GM12878 (cell line): Measurements from ENCODE around the gene KRTAP1-3. TPM values are rescaled to one million over a fixed set of nuclear protein-coding genes. Genes with fewer than 3 reads are reported as not detected.

Source experiments
- ATAC-seq: fragments of 200-7000 bp; cut with Tn5 transposase; 3 replicates; pipeline ENCODE4 v1.9.1; 2020; ENCODE audit warnings: mild to moderate bottlenecking, moderate library complexity
- BruUV-seq: library from RNA; stranded (reverse); fragments of 400-500 nt; replicated peaks from 2 replicates; lab custom pipeline; 2021; lab: Mats Ljungman, UMichigan
- CTCF ChIA-PET: fragments of 300-600 bp; sonication (Branson Sonifier 250); formaldehyde crosslinking; extraction: SDS; loops from one replicate; lab custom pipeline; 2021; ENCODE audit warnings: inconsistent platforms; lab: Yijun Ruan, JAX
- POLR2A ChIA-PET: fragments of 350-600 bp; formaldehyde crosslinking; extraction: SDS; loops from one replicate; lab custom pipeline; 2021; ENCODE audit warnings: inconsistent platforms; lab: Charles Lee
- RAD21 ChIA-PET: fragments of 300-600 bp; sonication (Branson Sonifier 250); formaldehyde crosslinking; loops from one replicate; lab custom pipeline; 2023; ENCODE audit warnings: antibody characterized with exemption; ENCODE audit not compliant: unreplicated experiment; lab: Charles Lee
- SMC1A ChIA-PET: fragments of 300-600 bp; sonication (Branson Sonifier 250); formaldehyde crosslinking; loops from one replicate; lab custom pipeline; 2023; ENCODE audit not compliant: unreplicated experiment, uncharacterized antibody; lab: Charles Lee
- DNase-seq: peaks from one replicate; pipeline ENCODE4 v3.0.0-alpha.2; 2011; ENCODE audit warnings: low read depth, low spot score
- FAIRE-seq: peaks from 3 replicates; lab custom pipeline; 2011; peaks lifted over from hg19 to GRCh38; lab: Jason Lieb, UNC
- H2AFZ ChIP-seq: 2 replicates; pipeline ENCODE4 v1.6.0; 2011; ENCODE audit warnings: low read depth, low read length, control low read depth; ENCODE audit not compliant: control insufficient read depth
- H3K27ac ChIP-seq: 2 replicates; pipeline ENCODE4 v1.5.1; 2011; ENCODE audit warnings: control low read depth; ENCODE audit not compliant: control insufficient read depth, insufficient read depth
- H3K27me3 ChIP-seq, 2 experiments: replicated peaks in 1 of 2; 2 replicates each; pipeline versions ENCODE4 v1.6.0 to v1.6.1; 2011; ENCODE audit warnings: low read length in 1 of 2; ENCODE audit not compliant: control insufficient read depth in 2 of 2, insufficient read depth in 2 of 2
- H3K36me3 ChIP-seq, 2 experiments: 2 replicates each; pipeline ENCODE4 v1.5.1; 2011; ENCODE audit warnings: low read length in 1 of 2; ENCODE audit not compliant: control insufficient read depth in 2 of 2, insufficient read depth in 2 of 2
- H3K4me1 ChIP-seq: 2 replicates; pipeline ENCODE4 v1.6.1; 2011; ENCODE audit warnings: mild to moderate bottlenecking, low read length, moderate library complexity, mixed read lengths; ENCODE audit not compliant: control insufficient read depth, insufficient read depth
- H3K4me2 ChIP-seq: 2 replicates; pipeline ENCODE4 v1.6.0; 2011; ENCODE audit warnings: control low read depth; ENCODE audit not compliant: control insufficient read depth, insufficient read depth
- H3K4me3 ChIP-seq: fragments of 200-600 bp; sonication (generic); 2 replicates; pipeline ENCODE4 v1.5.1; 2016
- H3K79me2 ChIP-seq: 2 replicates; pipeline ENCODE4 v1.6.0; 2011; ENCODE audit warnings: low read length; ENCODE audit not compliant: control insufficient read depth, insufficient read depth
- H3K9ac ChIP-seq: 2 replicates; pipeline ENCODE4 v1.8.0; 2011; ENCODE audit warnings: low read length, control low read depth, mixed read lengths; ENCODE audit not compliant: control insufficient read depth, insufficient read depth
- H3K9me3 ChIP-seq: replicated peaks from 3 replicates; pipeline ENCODE4 v1.5.1; 2011; ENCODE audit warnings: mild to moderate bottlenecking, low read length; ENCODE audit not compliant: control insufficient read depth, insufficient read depth
- H4K20me1 ChIP-seq: 2 replicates; pipeline ENCODE4 v1.6.0; 2011; ENCODE audit not compliant: control insufficient read depth, insufficient read depth
- ATF7 ChIP-seq: fragments of 450-650 bp; IDR thresholded peaks from 2 replicates; pipeline ENCODE4 v1.6.1; 2016; ENCODE audit warnings: low read depth, mild to moderate bottlenecking
- BCLAF1 ChIP-seq: fragments of 450-650 bp; IDR thresholded peaks from 2 replicates; pipeline ENCODE4 v1.6.1; 2017; ENCODE audit warnings: antibody characterized with exemption, mild to moderate bottlenecking, moderate library complexity
- KDM1A ChIP-seq: fragments of 200-600 bp; sonication (generic); IDR thresholded peaks from 2 replicates; pipeline ENCODE4 v1.6.1; 2016; ENCODE audit warnings: borderline replicate concordance
- TCF12 ChIP-seq: IDR thresholded peaks from 2 replicates; pipeline ENCODE4 v1.6.1; 2011; ENCODE audit warnings: low read depth, mild to moderate bottlenecking, low read length
- WGBS: methylation state at CpG from one replicate; pipeline ENCODE4 v1.1.6; 2016; ENCODE audit warnings: low lambda C conversion rate; ENCODE audit not compliant: insufficient replicate concordance, insufficient coverage; ENCODE audit errors: missing lambda C conversion rate; 5-methylcytosine and 5-hydroxymethylcytosine counted together
- in situ Hi-C: fragments of 300-500 bp; cut with MboI; formaldehyde crosslinking; loops from 9 replicates; pipeline ENCODE4 v1.14.3; 2018; ENCODE audit warnings: mixed read lengths
- intact Hi-C: fragments of 100-400 bp; cut with micrococcal nuclease; formaldehyde crosslinking; loops from one replicate; pipeline ENCODE4 v1.14.2; 2022; ENCODE audit not compliant: unreplicated experiment
- polyA plus RNA-seq, 11 experiments: library from polyadenylated mRNA; depleted of rRNA in 4 of 11; unstranded in 6 of 11; stranded (reverse) in 5 of 11; fragments of >200 nt; fragmentation: Nextera tagmentation in 4 of 11; fragmentation: Illumina TruSeq in 1 of 11; extraction: Ambion mirVana in 4 of 11; extraction: Trizol in 1 of 11; gene quantifications; 1 replicate in 1 of 11; 2 replicates in 10 of 11; pipeline versions ENCODE4 v1.2.1 to v1.2.3, GENCODE V29; 2011 to 2016; ENCODE audit warnings: inconsistent platforms in 2 of 11, missing spikeins in 2 of 11, low read depth in 1 of 11
- total RNA-seq, 4 experiments: library from RNA; depleted of rRNA in 3 of 4; stranded (reverse); fragments of >200 nt in 3 of 4; fragmentation: Illumina TruSeq in 1 of 4; extraction: Trizol in 1 of 4; gene quantifications; 2 replicates each; pipeline versions ENCODE4 v1.2.1 to v1.2.3, GENCODE V29; 2013 to 2021
- TF ChIP-seq, protein P1 (sequence below): IDR thresholded peaks from 2 replicates; pipeline ENCODE4 v1.6.1; 2012; ENCODE audit warnings: low read length, inconsistent platforms
- TF ChIP-seq, protein P2 (sequence below): IDR thresholded peaks from 2 replicates; pipeline ENCODE4 v1.6.1; 2011; ENCODE audit warnings: low read depth, mild to moderate bottlenecking, low read length, moderate library complexity, borderline replicate concordance; ENCODE audit errors: extremely low read depth

Gene KRTAP1-3
- total and polyA plus RNA-seq, 10 of the 15 experiments (the other 5 are each of a cell fraction or from before 2014, with no cell fraction given), result not detected

DNA sequence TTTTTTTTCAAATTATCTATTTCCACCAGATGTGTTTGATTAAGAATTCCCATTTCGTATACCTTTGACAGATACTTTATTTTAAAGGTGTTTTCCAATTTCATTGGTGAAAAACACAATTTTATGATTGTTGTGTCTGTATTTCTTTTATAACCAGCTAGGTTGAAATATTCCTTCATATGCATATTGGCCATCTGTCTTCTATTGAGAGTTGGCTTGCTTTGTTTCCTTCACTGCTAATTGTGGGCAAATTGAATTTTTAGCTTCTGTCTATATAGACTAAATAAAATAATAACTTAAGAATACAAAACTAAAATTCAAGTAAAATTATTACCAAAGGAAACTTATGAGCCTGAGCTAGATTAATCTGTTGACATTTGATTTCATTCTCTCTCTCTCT, 39.6 kb downstream of the KRTAP1-3 start:
- H3K27ac ChIP-seq, result no peak overlapping the region
- in situ Hi-C loops (no loop called here), intact Hi-C loops (no loop called here)
- no peaks in the 10 kb centered on the region for H3K9me3 ChIP-seq
- no peaks in the 10 kb centered on the region for H4K20me1 ChIP-seq
- H3K4me3 ChIP-seq, result no peak overlapping the region
- no peak overlapping the region for H2AFZ ChIP-seq
- no peak for ATAC-seq
- H3K36me3 ChIP-seq, result no peaks in the 10 kb centered on the region
- BruUV-seq, result no TSS peak
- POLR2A ChIA-PET, result no interaction called here
- no peak for TF ChIP-seq BCLAF1
- TF ChIP-seq, protein P1, sequence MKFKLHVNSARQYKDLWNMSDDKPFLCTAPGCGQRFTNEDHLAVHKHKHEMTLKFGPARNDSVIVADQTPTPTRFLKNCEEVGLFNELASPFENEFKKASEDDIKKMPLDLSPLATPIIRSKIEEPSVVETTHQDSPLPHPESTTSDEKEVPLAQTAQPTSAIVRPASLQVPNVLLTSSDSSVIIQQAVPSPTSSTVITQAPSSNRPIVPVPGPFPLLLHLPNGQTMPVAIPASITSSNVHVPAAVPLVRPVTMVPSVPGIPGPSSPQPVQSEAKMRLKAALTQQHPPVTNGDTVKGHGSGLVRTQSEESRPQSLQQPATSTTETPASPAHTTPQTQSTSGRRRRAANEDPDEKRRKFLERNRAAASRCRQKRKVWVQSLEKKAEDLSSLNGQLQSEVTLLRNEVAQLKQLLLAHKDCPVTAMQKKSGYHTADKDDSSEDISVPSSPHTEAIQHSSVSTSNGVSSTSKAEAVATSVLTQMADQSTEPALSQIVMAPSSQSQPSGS, result no peak
- TF ChIP-seq TCF12, result no peak
- TF ChIP-seq ATF7, result no peak
- TF ChIP-seq KDM1A, result no peak
- TF ChIP-seq, protein P2, sequence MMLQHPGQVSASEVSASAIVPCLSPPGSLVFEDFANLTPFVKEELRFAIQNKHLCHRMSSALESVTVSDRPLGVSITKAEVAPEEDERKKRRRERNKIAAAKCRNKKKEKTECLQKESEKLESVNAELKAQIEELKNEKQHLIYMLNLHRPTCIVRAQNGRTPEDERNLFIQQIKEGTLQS, result no peak
- WGBS, result 0% methylated on average over 1 of the region's 1 CpG
- H3K79me2 ChIP-seq, result no peaks in the 10 kb centered on the region
- H3K4me2 ChIP-seq, result no peak overlapping the region
- no peak for FAIRE-seq
- no peak for DNase-seq
- RAD21 ChIA-PET, result no interaction called here
- H3K9ac ChIP-seq, result no peak overlapping the region
- no peaks in the 10 kb centered on the region for H3K4me1 ChIP-seq
- peaks cover 0 to 8% of the 10 kb centered on the region in 2 experiments; a peak in 1 of 4 replicates for H3K27me3 ChIP-seq
- CTCF ChIA-PET, result interaction anchor here (0.6 to 1.7 kb wide), 2 partner anchors 9 to 138 kb away, joined by 4 read pairs; no protein-coding TSS in a partner anchor
- SMC1A ChIA-PET, result no interaction called here
